ENCODE measurements around the gene ABCB10.

- TF ChIP-seq YY1 (IDR thresholded peaks at IDR 0.05; ENCODE audit: insufficient read depth, insufficient read length) (no peak), ZNF274 (IDR thresholded peaks at IDR 0.05; ENCODE audit: low read depth, low read length) (no peak)
These were observed 26.8 kb upstream of the ABCB10 start for GRCh38 chr1:229585338-229585737.
